Tibial nerve (tissue), 4 donors: ENCODE data around the gene CAMKK2.

Source experiments
- CTCF ChIP-seq, 5 experiments: fragments of 200-600 bp in 3 of 5; fragments of 450-650 bp in 2 of 5; sonication (generic) in 3 of 5; IDR thresholded peaks; one replicate each; pipeline ENCODE4 v1.5.1; 2016 to 2019; ENCODE audit warnings: antibody characterized with exemption in 5 of 5, mild to moderate bottlenecking in 3 of 5, moderate library complexity in 2 of 5
- EP300 ChIP-seq, 2 donors: sonication (generic); formaldehyde crosslinking; IDR thresholded peaks; one replicate each; pipeline ENCODE4 v1.6.1; 2017; ENCODE audit warnings: antibody characterized with exemption in 2 of 2, mild to moderate bottlenecking in 1 of 2

GRCh38 chr12:121288986-121289385 is 7.5 kb downstream of the CAMKK2 start:
- no peak for TF ChIP-seq CTCF (IDR thresholded peaks at IDR 0.05)
- TF ChIP-seq EP300 (IDR thresholded peaks at IDR 0.05), result no peak
